ENCODE results near the gene OFD1.

OFD1 gene

DNA sequence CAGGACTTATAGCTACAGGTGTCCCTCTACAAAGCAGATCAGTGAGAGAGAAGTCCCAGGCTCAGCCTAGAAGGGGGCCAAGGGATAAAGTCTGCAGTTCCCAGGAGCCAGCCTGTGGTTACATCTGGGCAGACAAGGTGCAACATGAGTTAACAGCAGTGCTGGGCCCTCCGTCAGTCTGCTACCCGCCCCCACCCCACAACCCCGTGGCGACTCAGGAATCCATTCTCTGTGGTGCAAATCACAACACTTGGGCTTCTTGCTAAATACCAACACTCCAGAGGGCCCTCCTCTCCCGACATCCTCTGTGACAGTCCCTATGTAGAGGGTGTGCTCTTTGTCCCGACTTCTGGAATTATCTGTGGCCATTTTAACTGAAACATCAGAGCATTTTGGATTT is 68.6 kb downstream of the OFD1 start:
- no peak for DNase-seq

DNA sequence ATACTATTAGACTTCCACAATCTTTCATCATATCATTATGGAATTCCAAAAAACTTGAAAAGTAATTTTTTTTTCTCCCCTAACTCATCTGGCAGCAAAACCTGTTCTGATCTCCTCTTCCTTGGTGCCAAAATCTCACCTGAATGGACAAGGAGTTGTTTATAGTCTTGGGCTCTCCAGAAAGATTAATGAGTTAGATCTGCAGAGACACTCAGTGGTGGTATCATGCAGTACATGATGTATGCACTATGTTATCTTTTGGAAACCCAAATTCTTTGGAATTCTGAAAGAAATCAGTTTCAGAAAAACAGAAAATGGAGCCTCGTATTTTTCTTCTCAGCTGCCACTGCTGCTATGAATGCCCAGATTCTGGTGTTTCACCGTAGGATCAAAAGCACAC is 70.7 kb downstream of the OFD1 start:
- DNase-seq, result peak in 1 of 3 donors; percentile 16

DNA sequence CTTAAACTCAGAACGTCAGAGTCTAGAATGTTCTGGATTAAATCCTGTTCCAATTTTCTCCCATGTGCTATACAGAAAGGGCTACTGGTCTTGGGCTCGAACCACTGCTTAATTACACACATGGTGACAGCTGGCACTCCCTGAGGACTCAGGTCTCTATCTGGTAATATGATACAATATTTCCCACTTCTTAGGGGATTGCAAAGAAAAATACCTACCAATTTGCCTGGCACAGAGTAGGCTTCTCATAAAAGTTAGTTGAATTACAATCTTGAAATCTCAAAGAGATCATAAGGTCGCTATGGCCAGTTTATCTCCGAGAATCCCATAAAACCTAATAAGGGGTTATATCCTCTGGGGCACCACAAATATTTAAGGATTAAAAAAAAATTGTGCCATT is 73.7 kb downstream of the OFD1 start:
- DNase-seq, result no peak

DNA sequence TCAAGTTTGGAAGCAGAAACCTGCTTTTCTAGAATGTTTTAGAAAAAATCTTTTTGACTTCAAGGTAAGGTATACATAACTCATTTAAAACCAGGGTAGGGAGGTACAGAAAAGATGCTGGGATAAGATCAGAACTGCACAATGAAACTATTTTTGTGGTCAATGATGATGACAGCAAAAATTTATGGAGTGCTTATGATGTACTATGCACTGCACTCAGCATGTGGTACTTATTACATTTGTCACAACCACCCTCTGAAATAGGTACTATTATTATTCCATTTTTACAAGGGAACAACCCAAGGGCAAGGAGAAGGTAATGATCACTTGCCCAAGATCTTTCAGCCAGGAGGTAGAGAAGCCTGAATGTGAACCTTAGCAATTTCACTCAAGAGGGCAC is 74.3 kb downstream of the OFD1 start:
- DNase-seq, result no peak

DNA sequence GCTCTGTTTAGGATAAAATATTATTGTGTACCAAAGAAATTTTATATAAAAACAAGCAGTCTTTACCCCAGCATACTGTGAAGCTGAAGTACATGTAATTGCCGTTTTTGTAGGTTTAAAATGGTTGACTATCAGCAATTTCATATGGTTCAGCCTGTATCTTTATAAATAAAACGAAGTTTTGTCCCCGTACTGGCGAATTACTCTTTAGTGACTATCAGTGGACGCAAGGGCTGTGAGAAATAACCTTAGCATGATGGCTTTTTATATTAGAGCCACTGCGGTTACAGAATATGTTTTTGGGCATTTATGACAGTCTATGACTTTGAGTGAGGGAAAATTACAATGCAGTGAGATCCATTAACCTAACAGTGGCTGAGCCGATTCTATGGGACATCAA is 81.1 kb downstream of the OFD1 start:
- DNase-seq, result no peak

DNA sequence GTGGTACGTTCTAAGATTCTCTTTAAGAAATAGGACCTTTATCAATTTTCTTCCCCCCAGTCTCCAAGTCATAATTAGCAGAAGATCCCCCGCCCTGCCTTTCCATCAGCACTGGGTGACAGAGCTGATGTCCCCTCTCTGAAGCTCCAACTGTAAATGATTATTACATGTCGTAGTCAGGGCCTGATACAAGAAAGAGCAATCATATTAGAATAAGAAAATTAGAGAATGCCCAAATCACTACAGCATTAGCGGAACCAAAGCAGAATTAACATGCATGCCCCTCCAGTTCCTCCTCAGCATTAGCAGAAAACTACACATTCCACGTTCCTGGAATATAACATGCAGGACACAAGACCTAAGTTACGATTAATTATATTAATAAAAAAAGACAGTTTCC is 81.6 kb downstream of the OFD1 start:
- no peak for DNase-seq

DNA sequence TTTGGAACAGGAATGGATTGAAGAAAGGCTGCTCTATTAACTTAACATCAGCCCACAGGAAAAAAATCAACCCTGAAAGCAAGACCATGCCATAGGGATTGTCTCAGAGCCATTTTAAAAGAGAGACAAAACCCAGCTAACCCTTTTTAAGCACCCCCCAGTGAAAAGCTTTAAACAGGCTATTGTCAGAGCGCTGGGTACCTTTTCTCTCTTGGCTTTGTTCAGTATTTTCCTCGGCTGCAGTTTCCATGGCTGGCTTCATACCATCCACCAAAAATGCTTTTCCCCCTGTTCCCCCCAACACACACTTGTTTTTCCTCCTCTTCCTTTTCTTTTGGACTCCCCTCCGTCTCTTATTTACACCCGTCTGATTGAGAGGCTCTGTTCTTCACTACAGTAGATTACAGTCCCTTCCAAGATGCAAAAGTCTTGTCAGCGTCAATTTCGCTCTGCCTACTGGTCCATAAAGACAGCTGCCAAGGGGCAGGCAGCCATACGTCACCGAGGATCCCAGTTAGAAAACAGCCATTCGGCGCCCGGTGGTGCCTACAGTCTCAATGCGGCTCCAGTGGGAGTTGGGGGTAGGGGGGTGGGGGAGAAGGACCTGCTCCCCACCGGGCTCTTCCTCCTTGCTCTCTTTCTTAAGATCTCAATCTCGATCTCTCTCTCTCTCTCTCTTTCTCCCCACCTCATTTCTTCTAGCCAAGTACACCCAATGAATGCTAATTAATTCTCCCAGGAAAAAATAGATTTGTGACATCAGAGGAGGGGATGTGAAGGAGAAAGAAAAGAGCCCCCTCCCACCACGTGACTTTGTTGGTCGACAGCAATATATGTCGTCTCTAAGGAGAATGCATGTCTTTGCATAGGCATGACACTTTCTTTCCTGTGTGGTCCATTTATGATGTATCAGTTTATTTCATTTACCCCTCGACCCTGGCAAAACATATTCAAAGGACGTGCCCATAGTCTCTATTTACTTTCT is 82.4 kb downstream of the OFD1 start, which contains the start of gene GPM6B:
GPM6B (minus strand) TSS at position 451 of the 985 bp plus-strand sequence; CDS start at position 262, 189 bp downstream.
- DNase-seq, result no peak

Measured in suppressor macrophage treated with lipopolysaccharide for 1 hour (primary cell).